ENCODE results near the gene SMARCA5.
"Not testable (repeated sequence)": the region's sequence is repeated elsewhere in the genome, so short reads cannot be mapped to it uniquely, and the experiment has no call there.

SMARCA5 gene

GRCh38 chr4:143513314-143514168 lies at the start of gene SMARCA5:
TSS of gene SMARCA5 (plus strand) at chr4:143513702. CDS start at chr4:143513925, 223 bp downstream.
- DNase-seq, result peak; percentile 98

- DNase-seq, result no peak
These were observed 40.0 kb upstream of the SMARCA5 start for GRCh38 chr4:143473334-143474126.

GRCh38 chr4:143477487-143477886 lies 36.0 kb upstream of the SMARCA5 start:
- DNase-seq, result no peak

- no peak for DNase-seq
These were observed 32.1 kb upstream of the SMARCA5 start for GRCh38 chr4:143481361-143481760.

GRCh38 chr4:143482840-143483239 lies 30.7 kb upstream of the SMARCA5 start:
- DNase-seq, result no peak

- no peak for DNase-seq
These were observed 27.2 kb upstream of the SMARCA5 start for GRCh38 chr4:143486314-143486713.

GRCh38 chr4:143488687-143489086 lies 24.8 kb upstream of the SMARCA5 start:
- no peak for DNase-seq

GRCh38 chr4:143489106-143489505 lies 24.4 kb upstream of the SMARCA5 start:
- DNase-seq, result no peak

GRCh38 chr4:143498021-143498420 lies 15.5 kb upstream of the SMARCA5 start:
- no peak for DNase-seq

GRCh38 chr4:143502231-143502630 lies 11.3 kb upstream of the SMARCA5 start:
- DNase-seq, result no peak

GRCh38 chr4:143506031-143506430 lies 7.5 kb upstream of the SMARCA5 start:
- no peak for DNase-seq

GRCh38 chr4:143511906-143512305 lies 1.6 kb upstream of the SMARCA5 start:
- no peak for DNase-seq

GRCh38 chr4:143512978-143513313 lies 556 bp upstream of the SMARCA5 start:
- no peak for DNase-seq

GRCh38 chr4:143514169-143514495 lies 630 bp downstream of the SMARCA5 start:
- no peak for DNase-seq

GRCh38 chr4:143514497-143514896 lies 995 bp downstream of the SMARCA5 start:
- no peak for DNase-seq

GRCh38 chr4:143514901-143515300 lies 1.4 kb downstream of the SMARCA5 start:
- DNase-seq, result no peak

GRCh38 chr4:143515905-143516304 lies 2.4 kb downstream of the SMARCA5 start:
- no peak for DNase-seq

GRCh38 chr4:143517764-143518163 lies 4.3 kb downstream of the SMARCA5 start:
- DNase-seq, result no peak

GRCh38 chr4:143524211-143524610 lies 10.7 kb downstream of the SMARCA5 start:
- no peak for DNase-seq

GRCh38 chr4:143528046-143528445 lies 14.5 kb downstream of the SMARCA5 start:
- DNase-seq, result not testable (repeated sequence)

- DNase-seq, result no peak
These were observed 17.9 kb downstream of the SMARCA5 start for GRCh38 chr4:143531380-143531779.

GRCh38 chr4:143531788-143532491 lies 18.4 kb downstream of the SMARCA5 start:
- no peak for DNase-seq

- no peak for DNase-seq
These were observed 25.6 kb downstream of the SMARCA5 start for GRCh38 chr4:143538979-143539669.

Measured in CD4-positive, alpha-beta T cell treated with Interleukin-4 for 4 hours (primary cell).